Measurements from ENCODE around the gene KRTCAP3.

- TF ChIP-seq ARNTL (CRISPR knock-in tag; IDR thresholded peaks at IDR 0.05; ENCODE audit: borderline replicate concordance, low read depth) (no peak), ZNF565 (CRISPR knock-in tag; conservative IDR thresholded peaks at IDR 0.05; ENCODE audit: low read depth) (no peak), PPARA (CRISPR knock-in tag; IDR thresholded peaks at IDR 0.05; ENCODE audit: borderline replicate concordance) (no peak), PATZ1 (CRISPR knock-in tag; IDR thresholded peaks at IDR 0.05; ENCODE audit: borderline replicate concordance) (no peak), ZNF70 (CRISPR knock-in tag; IDR thresholded peaks at IDR 0.05) (no peak), TSHZ2 (CRISPR knock-in tag; IDR thresholded peaks at IDR 0.05) (no peak), ZC3H10 (CRISPR knock-in tag; IDR thresholded peaks at IDR 0.05) (no peak), TOX (CRISPR knock-in tag; IDR thresholded peaks at IDR 0.05; ENCODE audit: borderline replicate concordance) (no peak)
These were observed 51.7 kb downstream of the KRTCAP3 start for GRCh38 chr2:27493948-27494283.

All from SK-N-SH treated with all-trans-retinoic acid at 6 μM for 48 hours (cell line).